ENCODE results near the gene TGFBR1.

DNA sequence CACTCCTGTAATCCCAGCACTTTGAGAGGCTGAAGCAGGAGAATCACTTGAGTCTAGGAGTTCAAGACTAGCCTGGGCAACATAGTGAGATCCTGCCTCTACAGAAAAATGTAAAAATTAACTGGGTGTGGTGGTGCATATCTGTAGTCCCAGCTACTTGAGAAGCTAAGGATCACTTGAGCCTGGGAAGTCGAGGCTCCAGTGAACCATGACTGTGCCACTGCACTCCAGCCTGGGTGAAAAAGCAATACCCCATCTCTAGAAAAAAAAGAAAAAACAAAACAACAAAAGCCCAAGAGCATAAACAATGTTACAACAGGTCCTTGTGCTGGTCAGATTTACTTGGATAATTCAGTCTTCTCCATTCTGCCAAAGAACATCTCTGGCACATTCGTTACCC lies 44.3 kb upstream of the TGFBR1 start:
- TF ChIP-seq TCF12 (IDR thresholded peaks at IDR 0.05; ENCODE audit: low read depth), result no peak
- TF ChIP-seq TEAD4 (IDR thresholded peaks at IDR 0.05), result no peak
- TF ChIP-seq YY1 (IDR thresholded peaks at IDR 0.05; ENCODE audit: low read depth), result no peak
- TF ChIP-seq, protein P1, sequence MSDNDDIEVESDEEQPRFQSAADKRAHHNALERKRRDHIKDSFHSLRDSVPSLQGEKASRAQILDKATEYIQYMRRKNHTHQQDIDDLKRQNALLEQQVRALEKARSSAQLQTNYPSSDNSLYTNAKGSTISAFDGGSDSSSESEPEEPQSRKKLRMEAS (IDR thresholded peaks at IDR 0.05), result no peak
